Prostate gland (tissue), 2 donors: ENCODE results near the gene SEZ6.

Experiments used
- CTCF ChIP-seq, 4 experiments: fragments of 200-600 bp in 2 of 4; fragments of 450-650 bp in 2 of 4; sonication (generic) in 2 of 4; IDR thresholded peaks; 1 replicate in 3 of 4; 2 replicates in 1 of 4; pipeline ENCODE4 v1.5.1; 2016 to 2019; ENCODE audit warnings: antibody characterized with exemption in 4 of 4, mild to moderate bottlenecking in 2 of 4, moderate library complexity in 2 of 4
- POLR2A ChIP-seq: fragments of 450-650 bp; IDR thresholded peaks from one replicate; pipeline ENCODE4 v1.6.1; 2016; ENCODE audit warnings: antibody characterized with exemption, mild to moderate bottlenecking
- POLR2AphosphoS5 ChIP-seq: sonication (generic); formaldehyde crosslinking; IDR thresholded peaks from one replicate; pipeline ENCODE4 v1.6.1; 2017; ENCODE audit warnings: antibody characterized with exemption

DNA sequence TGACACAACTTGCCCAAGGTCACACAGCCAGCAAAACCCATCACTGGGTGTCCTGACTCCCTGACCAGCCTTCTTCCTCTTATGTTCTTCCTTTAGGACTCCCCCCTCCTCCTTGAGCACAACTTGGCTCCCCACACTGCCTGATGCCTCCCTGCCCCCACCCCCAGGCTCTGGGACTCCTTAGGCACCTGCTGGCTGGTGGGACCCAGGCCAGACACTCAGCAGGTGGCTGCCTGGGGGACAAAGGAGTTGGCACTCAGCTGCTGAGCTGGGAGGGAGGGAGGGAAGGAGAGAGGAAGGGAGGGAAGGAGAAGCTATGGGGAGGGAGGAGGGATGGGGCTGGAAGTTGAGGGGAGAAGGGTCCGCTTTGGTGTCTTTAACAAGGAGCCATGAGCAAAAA lies 8.0 kb downstream of the SEZ6 start:
- TF ChIP-seq CTCF (IDR thresholded peaks at IDR 0.05): no peak
- TF ChIP-seq POLR2A: no peak
- TF ChIP-seq POLR2AphosphoS5: no peak
